GM19395 (cell line): Measurements from ENCODE around the gene SLC25A12.
"Not testable (repeated sequence)": the region's sequence is repeated elsewhere in the genome, so short reads cannot be mapped to it uniquely, and the experiment has no call there.

Experiments
- ATAC-seq: cut with Tn5 transposase; IDR thresholded peaks from one replicate; pipeline ENCODE4 v1.9.1; 2021; ENCODE audit warnings: mild to moderate bottlenecking, moderate library complexity; ENCODE audit not compliant: unreplicated experiment

Gene SLC25A12

DNA sequence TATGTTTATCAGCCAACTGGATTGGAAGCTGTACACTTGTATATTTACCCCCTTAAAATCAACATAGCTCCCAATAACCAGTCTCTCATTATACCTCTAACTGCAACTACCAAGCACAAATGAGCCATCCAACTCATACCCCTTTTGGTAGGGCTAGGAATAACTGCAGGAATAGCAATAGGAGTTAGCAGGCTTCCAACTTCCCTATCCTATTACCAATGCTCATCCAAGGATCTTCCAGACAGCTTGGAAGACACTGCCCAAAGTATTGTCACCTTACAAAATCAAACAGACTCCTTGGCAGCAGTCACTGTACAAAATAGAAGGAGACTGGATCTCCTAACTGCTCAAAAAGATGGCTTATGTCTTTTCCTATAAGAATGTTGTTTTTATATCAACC lies 61.6 kb downstream of the SLC25A12 start:
- ATAC-seq = no peak

DNA sequence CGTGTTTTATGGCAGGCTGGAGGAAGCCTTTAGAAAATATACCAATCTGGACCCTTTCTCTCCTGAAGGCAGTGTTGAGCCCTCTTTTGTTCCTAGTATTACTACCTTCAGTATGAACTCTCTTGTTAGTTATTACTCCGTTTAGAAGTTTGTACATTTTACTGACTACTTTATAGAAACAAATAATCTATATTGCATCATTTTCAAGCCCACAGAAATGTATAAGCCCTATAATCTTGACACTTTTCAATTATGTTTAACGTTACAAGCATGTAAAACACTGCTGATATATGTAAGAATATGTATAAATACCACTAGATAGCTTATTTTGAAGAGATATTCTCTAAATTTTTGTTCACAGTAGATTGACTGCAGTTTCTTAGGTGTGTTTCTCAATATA lies 64.0 kb downstream of the SLC25A12 start:
- no peak for ATAC-seq

DNA sequence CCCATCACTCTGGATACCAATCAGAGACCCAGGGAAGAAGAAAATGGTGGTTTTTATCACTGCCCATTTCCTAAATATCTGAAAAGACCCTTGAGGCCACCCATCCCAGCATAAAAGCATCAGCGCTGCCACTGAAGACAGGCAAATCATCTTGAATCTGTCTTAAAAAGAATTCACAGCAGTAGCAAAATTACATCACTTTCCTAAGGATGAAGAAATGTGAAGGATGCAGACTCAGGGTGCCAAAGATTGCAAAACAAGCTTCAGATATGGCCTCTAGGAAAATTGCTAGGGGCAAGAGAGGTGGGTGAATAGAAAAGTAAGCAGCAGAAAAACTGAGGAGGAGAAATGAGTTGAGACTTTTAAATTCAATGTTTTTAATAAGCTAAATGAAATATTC lies 70.0 kb downstream of the SLC25A12 start:
- ATAC-seq = no peak

DNA sequence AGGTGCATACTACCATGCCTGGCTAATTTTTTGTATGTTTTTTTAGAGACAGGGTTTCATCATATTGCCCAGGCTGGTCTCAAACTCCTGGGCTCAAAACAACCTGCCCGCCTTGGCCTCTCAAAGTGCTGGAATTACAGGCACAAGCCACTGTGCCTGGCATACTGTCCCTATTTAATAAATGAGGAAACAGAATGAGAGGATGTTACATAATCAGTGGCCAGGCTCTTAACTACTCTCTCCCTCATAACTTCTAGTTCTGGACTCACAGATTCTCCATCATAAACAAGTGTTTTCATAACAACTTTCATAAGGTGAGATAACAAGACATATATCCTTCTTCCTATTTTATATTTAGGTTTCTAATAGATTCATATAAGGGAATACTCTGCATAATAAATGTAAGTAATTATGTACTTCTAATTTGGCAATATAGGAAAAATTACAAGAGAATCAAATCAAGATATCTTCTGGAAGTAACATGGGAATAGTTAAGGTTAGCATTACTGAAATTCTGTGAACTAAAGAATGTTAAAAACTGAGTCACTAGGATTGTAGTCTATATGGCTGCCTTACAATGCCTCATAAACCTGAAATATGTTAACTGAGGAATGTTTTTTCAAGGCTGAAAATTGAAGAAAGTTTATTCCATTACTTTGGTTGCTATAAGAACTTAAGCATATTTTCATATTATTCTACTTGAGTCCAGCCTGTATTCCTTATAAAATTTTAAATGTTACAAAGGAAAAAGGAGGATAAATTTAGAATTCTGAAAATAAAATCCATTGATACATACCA lies 71.3 kb downstream of the SLC25A12 start:
- ATAC-seq = no peak

DNA sequence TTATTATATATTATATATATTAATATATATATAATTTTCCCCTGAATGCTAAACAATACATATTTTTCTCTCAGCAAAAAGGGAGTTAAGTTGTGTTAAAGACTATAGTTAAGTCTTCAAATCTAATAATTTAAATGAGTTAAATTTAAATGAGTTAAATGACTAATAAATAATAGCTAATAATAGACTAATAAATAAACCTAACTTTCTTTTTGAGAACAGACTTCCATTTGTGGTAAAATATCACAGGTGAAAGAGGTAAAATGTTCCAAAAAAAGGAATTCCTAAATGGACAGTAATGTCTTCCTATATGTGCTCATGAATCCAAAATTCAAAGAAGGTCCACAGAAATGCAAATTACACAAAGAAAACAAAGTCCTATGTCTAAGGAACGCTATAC lies 74.6 kb downstream of the SLC25A12 start:
- ATAC-seq = no peak

DNA sequence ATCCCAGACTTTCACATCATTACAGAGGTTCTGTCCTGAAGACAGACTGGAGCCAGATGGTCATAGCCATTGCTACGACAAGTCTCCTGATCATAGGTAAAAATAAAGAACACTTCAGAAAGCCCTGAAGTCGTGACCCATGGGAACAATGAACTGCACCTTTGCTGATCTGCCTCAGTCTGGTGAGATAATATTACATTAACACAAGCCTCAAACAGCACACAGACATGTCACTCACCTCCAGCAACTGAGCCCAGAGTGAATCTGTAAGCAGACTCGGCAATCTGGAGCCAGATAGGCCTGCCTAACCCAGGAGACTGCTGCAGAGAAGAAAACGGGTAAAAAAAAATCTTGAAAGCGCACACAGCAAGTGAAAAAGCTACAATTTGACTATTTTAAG lies 79.2 kb downstream of the SLC25A12 start:
- ATAC-seq = no peak

DNA sequence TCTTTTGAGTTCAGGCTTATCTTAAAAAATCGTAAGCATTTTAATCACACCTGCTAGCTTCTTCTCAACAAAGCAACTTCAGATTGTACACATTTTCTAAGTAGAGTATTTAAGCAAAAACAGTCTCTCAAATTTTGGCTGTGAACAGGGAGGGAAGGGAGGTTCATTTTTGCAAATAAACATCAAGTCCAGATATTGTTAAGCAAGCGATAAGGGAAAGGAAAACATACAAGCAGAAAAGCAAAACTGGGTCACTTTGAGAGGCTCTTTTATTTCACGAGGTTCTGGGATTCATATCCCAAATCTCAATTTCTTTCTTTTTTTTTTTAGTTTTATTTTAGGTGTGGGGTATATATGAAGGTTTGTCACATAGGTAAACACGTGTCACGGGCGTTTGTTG lies 79.9 kb downstream of the SLC25A12 start:
- ATAC-seq = no peak

DNA sequence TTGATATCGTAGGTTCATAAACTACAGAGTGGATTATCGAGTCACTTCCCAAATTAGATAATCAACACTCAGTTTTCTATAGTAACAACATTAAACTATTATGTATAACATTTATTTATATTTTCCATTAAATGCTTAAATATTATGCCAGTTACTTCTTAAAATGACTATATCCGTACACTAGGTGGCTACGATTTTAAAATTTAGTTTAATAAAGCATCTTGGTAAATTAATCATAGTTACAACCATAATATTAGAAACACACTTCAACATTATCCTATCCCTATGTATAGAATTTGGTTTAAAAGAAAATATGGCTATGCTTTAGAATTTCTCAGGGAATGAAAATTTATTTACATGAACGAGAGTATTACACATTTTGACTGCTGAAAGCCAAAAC lies 80.3 kb downstream of the SLC25A12 start:
- no peak for ATAC-seq

DNA sequence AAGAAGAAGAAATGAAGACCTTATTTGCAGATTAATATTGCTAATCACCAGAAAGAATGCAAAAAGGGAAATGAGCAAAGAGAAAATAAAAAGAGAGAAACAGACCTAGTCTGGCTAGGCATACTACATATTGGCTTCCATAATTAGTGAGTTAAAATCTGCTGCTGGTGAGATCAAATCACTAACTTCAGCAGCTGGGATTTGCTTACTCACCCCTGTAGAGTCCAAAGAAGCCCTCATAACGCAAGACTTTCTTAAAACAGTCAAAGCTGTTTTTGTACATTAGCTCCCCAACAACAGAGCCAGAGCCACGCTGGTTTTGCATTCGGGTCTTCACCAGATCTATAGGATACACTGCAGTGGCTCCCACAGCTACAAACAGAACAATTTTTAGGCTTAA lies 80.9 kb downstream of the SLC25A12 start:
- no peak for ATAC-seq

DNA sequence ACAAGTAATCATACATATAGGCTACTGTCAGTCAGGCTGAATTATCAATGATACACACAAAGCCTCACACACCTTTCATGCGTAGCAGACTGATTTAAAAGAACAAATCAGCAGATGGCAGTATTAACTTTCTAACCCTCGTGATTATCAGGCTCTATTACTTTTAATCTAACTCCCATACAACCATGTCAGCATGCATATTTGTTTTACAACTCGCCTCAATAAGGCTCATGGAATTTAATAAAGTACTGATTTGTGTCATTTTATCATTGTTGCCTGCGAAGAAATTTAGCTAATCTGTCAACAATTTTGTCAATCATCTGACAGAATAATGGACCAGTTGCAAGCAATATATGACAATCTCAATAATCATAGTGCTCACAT lies 82.8 kb downstream of the SLC25A12 start:
- no peak for ATAC-seq

DNA sequence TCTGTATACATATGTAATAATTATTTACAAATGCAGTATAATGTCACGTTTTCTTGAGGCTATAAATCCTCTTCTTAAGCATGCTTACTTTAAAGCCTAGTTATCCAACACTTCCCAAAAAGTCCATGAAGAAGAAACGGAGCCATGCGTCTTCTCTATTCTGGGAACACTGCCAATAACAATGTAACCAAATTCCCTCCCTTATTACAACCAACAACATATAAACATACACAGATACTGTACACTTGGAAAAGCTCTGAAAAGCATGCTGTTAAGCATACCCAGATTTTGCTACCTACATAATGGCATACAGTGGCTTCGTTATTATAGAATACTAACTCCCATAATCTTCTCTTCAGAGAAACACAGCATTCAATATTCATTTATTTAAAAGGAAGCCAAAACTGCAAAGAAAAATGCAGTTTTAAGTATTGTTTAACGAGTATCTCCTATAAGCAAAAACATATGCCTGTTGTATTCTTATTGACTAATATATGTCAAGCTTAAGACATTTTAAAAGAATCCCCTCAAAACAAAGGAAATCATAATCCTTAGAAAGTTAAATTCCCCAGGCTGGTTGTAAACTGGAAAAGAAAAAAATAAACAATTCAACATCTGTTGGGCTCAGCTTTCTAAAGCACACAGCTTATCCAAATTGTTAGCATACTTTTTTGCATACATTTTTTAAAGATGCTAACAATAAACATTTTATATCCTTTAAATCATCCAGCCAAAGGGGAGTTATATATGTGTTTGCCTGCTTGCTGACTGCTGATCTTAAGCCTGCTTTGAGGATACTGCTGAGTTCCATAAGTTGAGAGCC lies 83.4 kb downstream of the SLC25A12 start:
- ATAC-seq = no peak

DNA sequence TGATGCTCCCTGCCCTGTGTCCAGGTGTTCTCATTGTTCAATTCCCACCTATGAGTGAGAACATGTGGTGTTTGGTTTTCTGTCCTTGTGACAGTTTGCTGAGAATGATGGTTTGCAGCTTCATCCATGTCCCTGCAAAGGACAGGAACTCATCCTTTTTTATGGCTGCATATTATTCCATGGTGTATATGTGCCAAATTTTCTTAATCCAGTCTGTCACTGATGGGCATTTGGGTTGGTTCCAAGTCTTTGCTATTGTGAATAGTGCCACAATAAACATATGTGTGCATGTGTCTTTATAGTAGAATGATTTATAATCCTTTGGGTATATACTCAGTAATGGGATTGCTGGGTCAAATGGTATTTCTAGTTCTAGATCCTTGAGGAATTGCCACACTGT lies 85.2 kb downstream of the SLC25A12 start:
- not testable (repeated sequence) for ATAC-seq

DNA sequence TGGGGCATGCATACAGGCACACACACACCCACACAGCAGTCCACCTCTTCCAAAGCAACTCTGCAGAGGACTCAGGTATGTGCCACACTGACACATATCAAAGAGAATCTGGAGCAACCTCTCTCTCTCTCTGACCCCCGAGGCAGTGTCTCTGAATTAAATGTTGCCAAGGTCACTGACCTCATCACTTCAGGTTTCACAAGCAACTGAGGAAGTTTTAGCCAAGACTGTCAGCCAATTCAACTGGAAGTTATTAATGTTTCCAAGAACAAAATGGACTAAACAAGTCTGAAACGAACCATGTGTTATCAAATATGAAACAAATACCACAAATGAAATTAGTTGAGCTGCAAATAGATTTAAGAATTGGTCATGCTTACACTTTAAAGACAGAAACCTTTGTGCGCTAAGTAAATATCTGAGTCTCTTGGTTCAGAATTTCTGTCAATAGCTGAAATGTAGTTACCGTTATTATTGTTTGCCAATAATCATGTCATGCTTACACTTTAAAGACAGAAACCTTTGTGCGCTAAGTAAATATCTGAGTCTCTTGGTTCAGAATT lies 86.1 kb downstream of the SLC25A12 start:
- no peak for ATAC-seq

DNA sequence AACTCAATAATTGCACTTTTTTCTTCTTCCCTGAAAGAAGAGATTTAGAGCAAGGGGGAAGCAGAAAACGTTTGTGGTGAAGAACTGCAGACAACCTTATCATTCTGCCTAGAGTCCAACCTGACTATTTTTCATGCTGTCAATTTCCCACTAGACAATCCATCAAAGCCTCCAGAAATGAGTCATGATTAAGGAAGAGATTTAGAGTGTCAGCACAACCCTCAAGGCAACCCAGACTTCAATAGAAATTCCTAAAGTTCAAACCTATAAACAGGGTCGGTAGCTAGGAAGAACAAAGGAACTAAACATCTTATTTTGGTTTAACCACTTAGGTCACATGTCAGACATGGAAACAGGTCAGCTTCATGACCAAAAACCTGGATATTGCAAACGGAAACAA lies 86.9 kb downstream of the SLC25A12 start:
- no peak for ATAC-seq

DNA sequence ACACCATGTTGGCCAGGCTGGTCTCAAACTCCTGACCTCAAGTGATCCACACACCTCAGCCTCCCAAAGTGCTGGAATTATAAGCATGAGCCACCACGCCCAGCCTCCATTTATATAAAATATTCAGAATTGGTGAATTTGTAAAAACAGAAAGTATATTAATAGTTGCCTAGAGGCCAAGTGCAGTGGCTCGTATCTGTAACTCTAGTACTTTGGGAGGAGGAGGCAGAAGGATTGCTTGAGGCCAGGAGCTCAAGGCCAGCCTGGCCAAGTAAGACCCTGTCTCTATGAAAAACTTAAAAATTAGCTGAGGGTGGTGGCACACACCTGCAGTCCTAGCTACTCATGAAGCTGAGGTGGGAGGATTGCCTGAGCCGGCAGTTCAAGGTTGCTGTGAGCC lies 89.6 kb downstream of the SLC25A12 start:
- no peak for ATAC-seq

DNA sequence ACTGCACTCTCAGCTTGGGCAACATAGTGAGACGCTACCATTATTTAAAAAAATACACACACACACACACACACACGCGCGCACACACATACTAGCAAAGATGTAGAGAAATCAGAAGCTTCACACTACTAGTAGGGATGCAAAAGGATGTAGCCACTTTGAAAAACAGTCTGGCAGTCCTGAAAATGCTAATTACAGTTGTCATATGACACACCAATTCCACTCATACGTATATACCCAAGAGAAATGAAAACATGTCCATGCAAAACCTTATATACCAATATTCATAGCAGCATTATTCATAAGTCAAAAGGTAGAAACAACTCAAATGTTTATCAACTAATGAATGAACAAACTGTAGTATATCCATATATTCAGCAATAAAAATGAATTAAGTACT lies 90.3 kb downstream of the SLC25A12 start:
- no peak for ATAC-seq

DNA sequence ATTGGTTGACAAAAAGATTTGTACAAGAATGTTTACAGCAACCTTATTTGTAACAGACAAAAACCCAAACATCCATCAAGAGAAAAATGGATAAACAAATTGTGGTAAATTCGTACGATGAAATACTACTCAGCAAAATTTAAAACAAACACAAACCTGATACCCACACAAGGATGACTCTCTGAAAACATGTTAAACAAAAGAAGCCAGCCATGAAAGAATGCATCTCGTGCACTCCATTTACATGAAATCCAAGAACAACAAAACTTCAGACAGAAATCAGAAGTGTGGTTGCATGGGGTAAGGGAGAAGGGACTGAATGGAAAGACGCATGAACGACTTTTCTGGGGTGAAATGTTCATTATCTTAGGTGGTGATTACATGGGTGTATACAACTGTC lies 93.4 kb downstream of the SLC25A12 start:
- ATAC-seq = no peak

DNA sequence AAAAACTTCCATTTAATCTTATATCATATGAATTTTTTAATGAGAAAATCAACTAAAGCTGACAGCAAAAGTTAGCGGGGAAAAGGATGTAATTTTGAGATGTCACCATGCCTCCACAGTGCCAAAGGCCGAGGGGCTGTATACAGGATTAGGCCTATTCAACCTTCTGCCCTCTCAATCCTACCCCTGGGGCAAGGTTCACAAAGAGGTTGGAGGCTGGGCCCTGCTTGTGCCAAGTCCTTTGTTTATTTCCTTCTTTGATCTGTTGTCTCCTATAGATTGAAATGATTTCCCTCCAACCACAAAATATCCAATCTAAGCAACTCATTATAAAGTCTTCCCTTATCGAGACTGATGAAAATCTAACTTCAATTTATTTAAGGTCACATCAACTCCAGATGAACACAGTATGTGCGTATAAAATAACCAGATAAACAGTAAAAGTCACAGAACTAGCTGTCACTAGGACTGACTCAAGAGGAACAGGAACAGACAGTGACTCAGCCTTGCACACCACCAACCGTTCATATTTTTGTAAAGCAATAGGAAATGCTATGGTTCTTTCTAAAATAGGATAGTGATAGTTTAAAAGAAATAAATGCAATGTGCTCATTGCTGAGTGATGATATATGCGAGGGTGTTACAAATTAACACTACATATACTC lies 95.8 kb downstream of the SLC25A12 start:
- no peak for ATAC-seq

DNA sequence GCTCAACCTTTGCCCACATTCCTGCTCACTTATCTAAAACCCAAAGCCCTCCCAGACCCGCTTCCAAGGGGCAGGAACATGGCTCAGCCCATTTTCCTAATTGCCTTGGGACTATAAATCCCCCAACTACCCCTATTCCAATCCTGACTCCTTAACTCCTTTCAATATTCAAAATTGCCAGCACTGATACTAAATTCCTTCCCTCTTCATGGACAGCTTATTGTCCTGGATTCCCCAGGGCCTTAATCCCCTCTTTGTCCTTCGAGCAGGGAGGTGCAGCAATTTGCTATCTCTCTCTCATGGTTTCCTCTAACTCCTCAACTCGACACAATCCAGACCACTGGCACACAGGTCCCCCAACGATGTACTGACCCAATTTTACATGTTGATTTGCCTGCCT lies 99.1 kb downstream of the SLC25A12 start:
- ATAC-seq = no peak

DNA sequence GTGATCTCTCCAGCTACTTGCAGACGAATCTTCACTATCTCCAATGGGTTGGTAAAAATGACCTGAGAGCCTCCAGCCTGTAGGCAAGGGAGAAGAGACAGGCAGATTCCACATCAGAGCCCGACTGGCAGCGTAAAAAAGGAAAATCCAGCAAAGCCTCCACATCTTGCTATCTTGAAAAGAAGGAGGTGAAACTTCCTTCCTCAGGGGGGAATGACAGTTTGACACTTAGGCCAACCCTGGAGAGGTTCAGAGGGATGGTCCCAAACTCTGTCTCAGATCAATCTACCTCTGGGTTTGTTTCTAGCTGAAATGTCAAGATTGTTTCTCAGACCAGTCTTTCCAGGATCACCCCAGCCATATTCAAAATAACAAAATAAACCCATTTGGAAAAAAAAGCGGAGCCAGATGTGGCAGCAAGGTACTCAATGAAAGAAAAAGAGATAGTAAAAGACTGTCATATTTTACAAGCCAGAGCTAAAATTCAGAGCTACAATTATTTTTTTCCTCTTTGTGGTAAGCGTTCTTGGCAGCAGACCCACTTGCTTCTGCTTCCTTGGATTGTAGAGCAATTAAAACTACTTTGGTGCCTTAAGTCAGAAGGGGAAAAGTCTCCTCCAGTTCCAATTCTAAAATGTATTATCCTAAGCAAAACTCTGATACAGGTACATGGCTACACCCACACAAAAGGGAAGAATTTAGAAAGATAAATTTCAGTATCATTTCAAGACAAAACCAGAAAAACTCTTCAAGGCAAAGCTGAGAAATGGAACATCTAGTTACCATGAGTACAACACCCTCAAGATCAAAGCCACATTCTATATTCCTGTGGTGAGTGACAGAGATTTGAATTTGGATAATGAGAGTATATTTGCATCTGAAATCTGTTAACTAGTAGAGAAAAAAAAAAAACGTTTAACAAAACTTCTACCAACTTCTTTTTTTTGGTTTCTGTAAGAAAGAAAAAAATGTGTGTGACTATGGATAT lies 100.1 kb downstream of the SLC25A12 start:
- ATAC-seq = no peak
